Lower leg skin (tissue), 3 donors: ENCODE results near the gene GABRG3.
"Not testable (repeated sequence)": the region's sequence is repeated elsewhere in the genome, so short reads cannot be mapped to it uniquely, and the experiment has no call there.

Source experiments
- POLR2A ChIP-seq, 2 donors: fragments of 450-650 bp; IDR thresholded peaks; one replicate each; pipeline ENCODE4 v1.6.1; 2016 to 2017; ENCODE audit warnings: antibody characterized with exemption in 2 of 2, mild to moderate bottlenecking in 1 of 2, moderate library complexity in 1 of 2
- TF ChIP-seq, protein P1 (sequence below), 3 donors: fragments of 450-650 bp; IDR thresholded peaks; one replicate each; pipeline ENCODE4 v1.5.1; 2016; ENCODE audit warnings: antibody characterized with exemption in 3 of 3, mild to moderate bottlenecking in 3 of 3, moderate library complexity in 2 of 3

DNA sequence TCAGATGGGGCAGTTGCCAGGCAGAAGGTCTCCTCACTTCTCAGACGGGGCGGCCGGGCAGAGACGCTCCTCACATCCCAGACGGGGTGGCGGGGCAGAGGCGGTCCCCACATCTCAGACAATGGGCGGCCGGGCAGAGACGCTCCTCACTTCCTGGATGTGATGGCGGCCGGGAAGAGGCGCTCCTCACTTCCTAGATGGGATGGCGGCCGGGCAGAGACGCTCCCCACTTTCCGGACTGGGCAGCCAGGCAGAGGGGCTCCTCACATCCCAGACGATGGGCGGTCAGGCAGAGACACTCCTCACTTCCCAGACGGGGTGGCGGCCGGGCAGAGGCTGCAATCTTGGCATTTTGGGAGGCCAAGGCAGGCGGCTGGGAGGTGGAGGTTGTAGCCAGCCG is 33.2 kb downstream of the GABRG3 start:
- TF ChIP-seq, protein P1, sequence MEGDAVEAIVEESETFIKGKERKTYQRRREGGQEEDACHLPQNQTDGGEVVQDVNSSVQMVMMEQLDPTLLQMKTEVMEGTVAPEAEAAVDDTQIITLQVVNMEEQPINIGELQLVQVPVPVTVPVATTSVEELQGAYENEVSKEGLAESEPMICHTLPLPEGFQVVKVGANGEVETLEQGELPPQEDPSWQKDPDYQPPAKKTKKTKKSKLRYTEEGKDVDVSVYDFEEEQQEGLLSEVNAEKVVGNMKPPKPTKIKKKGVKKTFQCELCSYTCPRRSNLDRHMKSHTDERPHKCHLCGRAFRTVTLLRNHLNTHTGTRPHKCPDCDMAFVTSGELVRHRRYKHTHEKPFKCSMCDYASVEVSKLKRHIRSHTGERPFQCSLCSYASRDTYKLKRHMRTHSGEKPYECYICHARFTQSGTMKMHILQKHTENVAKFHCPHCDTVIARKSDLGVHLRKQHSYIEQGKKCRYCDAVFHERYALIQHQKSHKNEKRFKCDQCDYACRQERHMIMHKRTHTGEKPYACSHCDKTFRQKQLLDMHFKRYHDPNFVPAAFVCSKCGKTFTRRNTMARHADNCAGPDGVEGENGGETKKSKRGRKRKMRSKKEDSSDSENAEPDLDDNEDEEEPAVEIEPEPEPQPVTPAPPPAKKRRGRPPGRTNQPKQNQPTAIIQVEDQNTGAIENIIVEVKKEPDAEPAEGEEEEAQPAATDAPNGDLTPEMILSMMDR (IDR thresholded peaks at IDR 0.05) = not testable (repeated sequence)
- not testable (repeated sequence) for TF ChIP-seq POLR2A (IDR thresholded peaks at IDR 0.05)
